Retinal pigment epithelial cell (primary cell): ENCODE data around the gene MARCKSL1.

Experiments
- DNase-seq: peaks from one replicate; pipeline ENCODE4 v3.0.0-alpha.2; 2010; ENCODE audit warnings: low read depth
- H3K4me3 ChIP-seq: 2 replicates; pipeline ENCODE4 v1.5.1; 2011; ENCODE audit warnings: mild to moderate bottlenecking, low read length, control low read depth, moderate library complexity
- TF ChIP-seq, protein P1 (sequence below): conservative IDR thresholded peaks from 2 replicates; pipeline ENCODE4 v1.5.1; 2011; ENCODE audit warnings: low read depth, low read length, control low read depth, inconsistent platforms

The MARCKSL1 gene

DNA sequence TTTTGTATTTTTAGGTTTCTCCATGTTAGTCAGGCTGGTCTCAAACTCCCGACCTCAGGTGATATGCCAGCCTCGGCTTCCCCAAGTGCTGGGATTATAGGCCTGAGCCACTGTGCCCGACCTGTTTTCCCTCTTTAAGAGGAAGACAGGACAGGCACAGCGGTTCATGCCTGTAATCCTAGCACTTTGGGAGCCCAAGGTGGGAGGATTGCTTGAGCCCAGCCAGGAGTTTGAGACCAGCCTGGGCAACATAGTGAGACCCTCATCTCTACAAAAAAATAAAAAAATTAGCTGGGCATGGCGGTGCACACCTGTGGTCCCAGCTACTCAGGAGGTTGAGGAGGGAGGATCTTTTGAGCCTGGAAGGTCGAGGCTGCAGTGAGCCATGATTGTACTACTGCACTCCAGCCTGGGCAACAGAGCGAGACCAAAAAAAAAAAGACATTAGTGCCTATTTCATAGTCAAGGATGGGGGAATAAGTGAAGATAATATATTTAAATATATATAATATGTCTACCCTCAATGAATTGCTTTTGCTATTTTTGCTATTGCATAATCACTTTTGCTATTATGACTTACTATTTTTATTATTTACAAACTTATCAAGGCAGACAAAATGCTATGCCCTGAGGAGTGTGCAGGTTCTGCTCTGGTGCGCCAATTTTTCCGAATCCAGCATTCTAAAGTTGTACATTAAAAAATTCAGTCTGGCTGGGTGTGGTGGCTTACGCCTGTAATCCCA lies 17.7 kb downstream of the MARCKSL1 start:
- DNase-seq, result no peak
- no peak overlapping the region for H3K4me3 ChIP-seq
- TF ChIP-seq, protein P1, sequence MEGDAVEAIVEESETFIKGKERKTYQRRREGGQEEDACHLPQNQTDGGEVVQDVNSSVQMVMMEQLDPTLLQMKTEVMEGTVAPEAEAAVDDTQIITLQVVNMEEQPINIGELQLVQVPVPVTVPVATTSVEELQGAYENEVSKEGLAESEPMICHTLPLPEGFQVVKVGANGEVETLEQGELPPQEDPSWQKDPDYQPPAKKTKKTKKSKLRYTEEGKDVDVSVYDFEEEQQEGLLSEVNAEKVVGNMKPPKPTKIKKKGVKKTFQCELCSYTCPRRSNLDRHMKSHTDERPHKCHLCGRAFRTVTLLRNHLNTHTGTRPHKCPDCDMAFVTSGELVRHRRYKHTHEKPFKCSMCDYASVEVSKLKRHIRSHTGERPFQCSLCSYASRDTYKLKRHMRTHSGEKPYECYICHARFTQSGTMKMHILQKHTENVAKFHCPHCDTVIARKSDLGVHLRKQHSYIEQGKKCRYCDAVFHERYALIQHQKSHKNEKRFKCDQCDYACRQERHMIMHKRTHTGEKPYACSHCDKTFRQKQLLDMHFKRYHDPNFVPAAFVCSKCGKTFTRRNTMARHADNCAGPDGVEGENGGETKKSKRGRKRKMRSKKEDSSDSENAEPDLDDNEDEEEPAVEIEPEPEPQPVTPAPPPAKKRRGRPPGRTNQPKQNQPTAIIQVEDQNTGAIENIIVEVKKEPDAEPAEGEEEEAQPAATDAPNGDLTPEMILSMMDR, result no peak

DNA sequence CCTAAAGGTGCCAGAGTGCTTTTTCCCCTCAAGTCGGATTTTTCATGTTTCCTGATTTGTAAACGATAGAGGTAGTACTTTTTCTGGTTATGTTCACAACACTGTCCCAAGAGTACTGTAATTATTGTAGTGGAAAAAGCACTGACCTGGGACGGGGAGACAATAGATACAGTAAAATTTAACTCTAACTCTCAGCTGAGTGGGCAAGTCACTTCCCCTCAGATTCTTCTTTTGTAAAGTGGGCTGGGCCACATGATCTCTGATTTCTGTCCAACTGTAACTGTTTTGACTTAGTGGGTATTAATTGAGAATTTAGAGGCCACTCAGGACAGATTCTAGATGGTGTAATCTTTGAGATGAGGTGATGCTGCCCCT lies 19.1 kb downstream of the MARCKSL1 start:
- no peak overlapping the region for H3K4me3 ChIP-seq
- TF ChIP-seq, protein P1, result no peak
- DNase-seq, result no peak

DNA sequence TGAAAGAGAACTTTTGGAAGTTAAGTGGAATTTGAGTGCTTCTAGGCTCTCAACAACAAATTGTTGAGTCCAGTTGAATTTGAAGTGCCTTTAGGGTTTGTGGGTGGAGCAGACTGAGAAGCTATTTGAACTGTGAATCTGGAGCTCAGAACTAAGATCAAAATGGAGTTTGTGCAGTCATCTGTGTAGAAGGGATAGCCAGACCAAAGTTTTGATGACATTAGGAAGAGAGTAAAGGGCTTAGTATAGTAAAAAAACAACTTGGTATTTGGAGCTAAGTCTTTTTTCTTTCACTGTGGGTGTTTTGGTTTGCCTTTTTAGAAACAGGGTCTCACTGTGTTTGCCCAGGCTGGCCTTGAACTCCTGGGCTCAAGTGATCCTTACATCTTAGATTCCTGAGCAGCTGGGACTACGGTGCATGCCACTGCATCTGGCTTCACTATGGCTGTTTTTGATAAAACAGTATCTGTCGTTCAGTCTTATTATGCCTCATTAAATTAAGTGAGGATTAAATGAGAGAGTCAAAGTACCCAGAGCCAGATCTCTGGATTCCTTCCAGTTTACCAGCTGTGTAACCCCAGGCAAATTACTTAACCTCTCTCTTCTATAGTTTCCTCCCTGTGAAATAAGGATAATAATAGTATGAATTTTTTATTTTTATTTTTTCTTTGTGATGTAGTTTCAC lies 24.2 kb downstream of the MARCKSL1 start:
- no peak for DNase-seq
- TF ChIP-seq, protein P1, result no peak

DNA sequence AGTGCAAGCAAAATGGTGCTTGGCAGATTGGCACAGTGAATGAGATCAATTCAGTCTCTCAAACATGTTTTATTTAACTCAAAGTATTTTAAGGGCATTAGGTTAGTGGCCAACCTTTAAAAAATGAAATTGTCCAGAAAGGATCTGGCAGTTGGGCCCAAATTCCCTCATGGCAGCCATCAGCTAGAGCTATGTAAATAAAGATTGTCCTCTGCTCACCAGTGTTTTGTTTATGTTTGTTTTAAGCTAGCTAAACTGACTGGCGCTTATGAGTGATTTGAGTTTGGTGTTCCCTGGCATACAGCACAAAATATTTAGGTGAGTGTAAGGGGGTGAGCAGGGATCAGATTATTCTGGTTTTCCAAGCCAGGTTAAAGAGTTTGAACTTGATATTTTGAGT lies 26.1 kb downstream of the MARCKSL1 start:
- TF ChIP-seq, protein P1, result no peak
- DNase-seq, result no peak
- H3K4me3 ChIP-seq, result no peak overlapping the region

More for the DNA sequence above, 24.2 kb downstream of the MARCKSL1 start:
- H3K4me3 ChIP-seq, result no peak overlapping the region

DNA sequence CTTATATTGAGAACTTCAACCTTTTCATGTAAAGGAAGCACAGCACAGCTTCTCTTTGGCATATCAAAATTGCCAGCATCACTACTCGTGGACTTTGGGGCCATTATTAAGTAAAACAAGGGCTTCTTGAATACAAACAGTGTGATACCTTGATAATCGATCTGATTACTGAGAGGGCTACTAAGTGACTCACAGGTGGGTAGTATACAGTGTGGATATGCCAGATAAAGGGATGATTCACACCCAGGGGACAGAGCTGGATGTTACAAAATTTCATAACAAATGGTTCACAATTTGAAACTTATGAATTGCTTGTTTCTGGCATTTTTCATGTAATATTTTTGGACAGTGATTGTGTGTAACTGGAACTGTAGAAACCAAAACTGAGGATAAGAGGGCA lies 28.7 kb downstream of the MARCKSL1 start:
- TF ChIP-seq, protein P1, result no peak
- DNase-seq, result no peak
- no peak overlapping the region for H3K4me3 ChIP-seq

DNA sequence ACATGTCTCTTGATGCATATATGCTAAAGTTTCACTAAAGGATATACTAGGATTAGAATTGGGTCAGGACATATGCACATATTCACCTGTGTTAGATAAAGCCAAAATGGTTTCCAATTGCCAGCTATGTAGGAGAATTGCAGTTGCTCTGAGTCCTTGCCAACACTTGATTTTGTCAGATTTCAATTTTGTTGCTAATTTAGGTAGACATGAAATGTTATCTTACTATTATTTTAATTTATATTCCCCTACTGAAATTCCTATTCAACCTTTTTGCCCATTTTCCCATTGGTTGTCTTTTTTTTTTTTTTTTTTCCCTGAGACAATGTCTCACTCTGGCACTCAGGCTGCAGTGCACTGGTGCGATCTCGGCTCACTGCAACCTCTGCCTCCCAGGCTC lies 30.7 kb downstream of the MARCKSL1 start:
- TF ChIP-seq, protein P1, result no peak
- no peak for DNase-seq
- no peak overlapping the region for H3K4me3 ChIP-seq
